ENCODE results near the gene CYFIP1. TPM values are rescaled to one million over a fixed set of nuclear protein-coding genes. Genes with fewer than 3 reads are reported as not detected.
A peak's percentile ranks its signal among the peaks of the same experiment; 100 is the strongest.

The CYFIP1 gene
- total and polyA plus RNA-seq, 2 of the 13 experiments (the other 11 are each of a cell fraction or from before 2014, with no cell fraction given) = 38.1 to 58.3 TPM

GRCh38 chr15:22979238-22980188, 655 bp downstream of the CYFIP1 start (continued):
- TF ChIP-seq ZFY (CRISPR knock-in tag; IDR thresholded peaks at IDR 0.05) (peak; percentile 12; the same call in 1 of the 2 replicates), ZNF547 (CRISPR knock-in tag; IDR thresholded peaks at IDR 0.05) (peak; percentile 38; the same call in 1 of the 2 replicates), ATF7-NPFF (CRISPR knock-in tag; IDR thresholded peaks at IDR 0.05; ENCODE audit: low read depth) (0 out of 2 replicates have a peak, but pooled peaks have one; percentile 3), SRY (CRISPR knock-in tag; IDR thresholded peaks at IDR 0.05) (0 out of 2 replicates have a peak, but pooled peaks have one; percentile 40), PATZ1 (CRISPR knock-in tag; IDR thresholded peaks at IDR 0.05) (peak; percentile 26), MXI1 (IDR thresholded peaks at IDR 0.05; ENCODE audit: borderline replicate concordance, low read depth, low read length) (peak; percentile 81), ISX (CRISPR knock-in tag; conservative IDR thresholded peaks at IDR 0.05) (no peak), TAF1 (CRISPR knock-in tag; IDR thresholded peaks at IDR 0.05) (peak; percentile 35), ZNF691 (CRISPR knock-in tag; IDR thresholded peaks at IDR 0.05; ENCODE audit: borderline replicate concordance, low read depth) (no peak), ZNF354B (CRISPR knock-in tag; IDR thresholded peaks at IDR 0.05) (no peak), NFRKB (IDR thresholded peaks at IDR 0.05) (no peak), ZNF777 (CRISPR knock-in tag; IDR thresholded peaks at IDR 0.05) (peak; percentile 72), ZNF577 (CRISPR knock-in tag; IDR thresholded peaks at IDR 0.05; ENCODE audit: borderline replicate concordance, low read depth) (no peak), ZNF788 (CRISPR knock-in tag; IDR thresholded peaks at IDR 0.05; ENCODE audit: borderline replicate concordance) (no peak), ZEB1 (IDR thresholded peaks at IDR 0.05; ENCODE audit: insufficient replicate concordance, low read depth) (no peak), ZBTB33 (CRISPR knock-in tag; IDR thresholded peaks at IDR 0.05) (0 out of 2 replicates have a peak, but pooled peaks have one; percentile 2), ZBTB7A (CRISPR knock-in tag; IDR thresholded peaks at IDR 0.05) (0 out of 2 replicates have a peak, but pooled peaks have one; percentile 35)
- TF ChIP-seq, protein P1, sequence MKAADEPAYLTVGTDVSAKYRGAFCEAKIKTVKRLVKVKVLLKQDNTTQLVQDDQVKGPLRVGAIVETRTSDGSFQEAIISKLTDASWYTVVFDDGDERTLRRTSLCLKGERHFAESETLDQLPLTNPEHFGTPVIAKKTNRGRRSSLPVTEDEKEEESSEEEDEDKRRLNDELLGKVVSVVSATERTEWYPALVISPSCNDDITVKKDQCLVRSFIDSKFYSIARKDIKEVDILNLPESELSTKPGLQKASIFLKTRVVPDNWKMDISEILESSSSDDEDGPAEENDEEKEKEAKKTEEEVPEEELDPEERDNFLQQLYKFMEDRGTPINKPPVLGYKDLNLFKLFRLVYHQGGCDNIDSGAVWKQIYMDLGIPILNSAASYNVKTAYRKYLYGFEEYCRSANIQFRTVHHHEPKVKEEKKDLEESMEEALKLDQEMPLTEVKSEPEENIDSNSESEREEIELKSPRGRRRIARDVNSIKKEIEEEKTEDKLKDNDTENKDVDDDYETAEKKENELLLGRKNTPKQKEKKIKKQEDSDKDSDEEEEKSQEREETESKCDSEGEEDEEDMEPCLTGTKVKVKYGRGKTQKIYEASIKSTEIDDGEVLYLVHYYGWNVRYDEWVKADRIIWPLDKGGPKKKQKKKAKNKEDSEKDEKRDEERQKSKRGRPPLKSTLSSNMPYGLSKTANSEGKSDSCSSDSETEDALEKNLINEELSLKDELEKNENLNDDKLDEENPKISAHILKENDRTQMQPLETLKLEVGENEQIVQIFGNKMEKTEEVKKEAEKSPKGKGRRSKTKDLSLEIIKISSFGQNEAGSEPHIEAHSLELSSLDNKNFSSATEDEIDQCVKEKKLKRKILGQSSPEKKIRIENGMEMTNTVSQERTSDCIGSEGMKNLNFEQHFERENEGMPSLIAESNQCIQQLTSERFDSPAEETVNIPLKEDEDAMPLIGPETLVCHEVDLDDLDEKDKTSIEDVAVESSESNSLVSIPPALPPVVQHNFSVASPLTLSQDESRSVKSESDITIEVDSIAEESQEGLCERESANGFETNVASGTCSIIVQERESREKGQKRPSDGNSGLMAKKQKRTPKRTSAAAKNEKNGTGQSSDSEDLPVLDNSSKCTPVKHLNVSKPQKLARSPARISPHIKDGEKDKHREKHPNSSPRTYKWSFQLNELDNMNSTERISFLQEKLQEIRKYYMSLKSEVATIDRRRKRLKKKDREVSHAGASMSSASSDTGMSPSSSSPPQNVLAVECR (CRISPR knock-in tag; IDR thresholded peaks at IDR 0.05; ENCODE audit: borderline replicate concordance) = peak; percentile 76; the same call in 1 of the 2 replicates
- TF ChIP-seq, protein P2, sequence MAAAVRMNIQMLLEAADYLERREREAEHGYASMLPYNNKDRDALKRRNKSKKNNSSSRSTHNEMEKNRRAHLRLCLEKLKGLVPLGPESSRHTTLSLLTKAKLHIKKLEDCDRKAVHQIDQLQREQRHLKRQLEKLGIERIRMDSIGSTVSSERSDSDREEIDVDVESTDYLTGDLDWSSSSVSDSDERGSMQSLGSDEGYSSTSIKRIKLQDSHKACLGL (CRISPR knock-in tag; IDR thresholded peaks at IDR 0.05) = peak; percentile 80; the same call in 1 of the 2 replicates
